OCI-LY7 (cell line): ENCODE results near the gene COL5A2.

Experiments
- EZH2phosphoT487 ChIP-seq: fragments of 200-600 bp; sonication (generic); IDR thresholded peaks from 2 replicates; pipeline ENCODE4 v1.6.1; 2018; ENCODE audit warnings: low read depth, borderline replicate concordance, mild to moderate bottlenecking, mixed run types, antibody characterized with exemption, low read length, moderate library complexity, mixed read lengths
- TF ChIP-seq, protein P1 (sequence below): fragments of 200-600 bp; sonication (generic); conservative IDR thresholded peaks from 2 replicates; pipeline ENCODE4 v1.5.1; 2014; ENCODE audit warnings: mild to moderate bottlenecking, antibody characterized with exemption, low read length, moderate library complexity, mixed read lengths

DNA sequence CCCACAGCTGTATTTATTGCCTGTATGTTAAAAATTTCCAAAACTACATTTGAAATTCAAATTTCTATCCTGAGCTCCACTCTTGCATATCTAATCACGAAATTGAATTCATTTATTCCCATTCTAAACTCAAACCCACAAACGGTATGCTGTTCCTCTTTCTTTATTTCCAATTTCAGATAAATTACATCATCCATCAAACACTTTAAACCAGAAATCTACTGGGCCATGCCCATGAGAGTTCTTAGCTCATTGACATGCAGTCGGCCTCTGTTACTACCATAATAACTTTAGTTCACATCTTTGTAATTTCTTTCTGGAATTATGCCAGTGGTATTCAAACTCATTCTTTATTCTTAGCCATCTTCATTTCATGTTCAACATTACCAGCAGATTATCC lies 105.1 kb downstream of the COL5A2 start:
- TF ChIP-seq, protein P1, sequence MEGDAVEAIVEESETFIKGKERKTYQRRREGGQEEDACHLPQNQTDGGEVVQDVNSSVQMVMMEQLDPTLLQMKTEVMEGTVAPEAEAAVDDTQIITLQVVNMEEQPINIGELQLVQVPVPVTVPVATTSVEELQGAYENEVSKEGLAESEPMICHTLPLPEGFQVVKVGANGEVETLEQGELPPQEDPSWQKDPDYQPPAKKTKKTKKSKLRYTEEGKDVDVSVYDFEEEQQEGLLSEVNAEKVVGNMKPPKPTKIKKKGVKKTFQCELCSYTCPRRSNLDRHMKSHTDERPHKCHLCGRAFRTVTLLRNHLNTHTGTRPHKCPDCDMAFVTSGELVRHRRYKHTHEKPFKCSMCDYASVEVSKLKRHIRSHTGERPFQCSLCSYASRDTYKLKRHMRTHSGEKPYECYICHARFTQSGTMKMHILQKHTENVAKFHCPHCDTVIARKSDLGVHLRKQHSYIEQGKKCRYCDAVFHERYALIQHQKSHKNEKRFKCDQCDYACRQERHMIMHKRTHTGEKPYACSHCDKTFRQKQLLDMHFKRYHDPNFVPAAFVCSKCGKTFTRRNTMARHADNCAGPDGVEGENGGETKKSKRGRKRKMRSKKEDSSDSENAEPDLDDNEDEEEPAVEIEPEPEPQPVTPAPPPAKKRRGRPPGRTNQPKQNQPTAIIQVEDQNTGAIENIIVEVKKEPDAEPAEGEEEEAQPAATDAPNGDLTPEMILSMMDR = no peak
- TF ChIP-seq EZH2phosphoT487 = no peak
